ENCODE measurements around the gene TGFBR3.

The TGFBR3 gene

DNA sequence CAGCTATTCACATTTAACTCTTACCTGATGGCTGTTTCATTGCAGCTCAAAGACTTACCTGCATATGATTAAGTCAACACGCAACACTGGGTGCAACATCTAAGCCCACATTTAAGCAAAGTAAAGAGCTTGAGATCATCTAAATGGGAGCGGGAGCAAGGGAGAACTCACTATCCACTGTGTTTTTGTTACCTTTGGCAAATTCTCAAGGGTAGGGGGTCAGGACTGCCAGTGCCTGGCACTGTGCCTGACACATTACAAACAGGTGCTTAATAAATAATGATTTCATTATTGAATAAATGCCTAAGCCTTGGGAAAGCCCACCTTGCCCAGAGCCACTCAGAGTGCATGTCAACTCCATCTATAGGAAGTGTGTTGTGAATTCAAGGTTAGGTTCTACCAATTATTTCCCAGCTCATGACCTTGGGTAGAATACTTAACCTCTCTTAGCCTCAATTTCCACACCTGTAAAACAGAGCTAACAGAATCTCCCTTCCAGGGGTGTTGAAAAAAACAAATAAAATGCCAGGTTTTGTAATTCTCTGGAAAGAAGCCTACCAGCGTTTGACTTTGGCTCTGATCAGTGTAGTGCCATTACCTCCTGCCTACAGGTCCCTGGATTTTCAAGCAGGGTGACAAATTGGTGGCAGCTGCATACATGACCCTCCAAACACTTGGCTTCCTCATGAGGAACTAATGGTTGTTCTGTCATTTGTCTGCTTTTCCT lies 109.7 kb downstream of the TGFBR3 start:
- TF ChIP-seq, protein P1, sequence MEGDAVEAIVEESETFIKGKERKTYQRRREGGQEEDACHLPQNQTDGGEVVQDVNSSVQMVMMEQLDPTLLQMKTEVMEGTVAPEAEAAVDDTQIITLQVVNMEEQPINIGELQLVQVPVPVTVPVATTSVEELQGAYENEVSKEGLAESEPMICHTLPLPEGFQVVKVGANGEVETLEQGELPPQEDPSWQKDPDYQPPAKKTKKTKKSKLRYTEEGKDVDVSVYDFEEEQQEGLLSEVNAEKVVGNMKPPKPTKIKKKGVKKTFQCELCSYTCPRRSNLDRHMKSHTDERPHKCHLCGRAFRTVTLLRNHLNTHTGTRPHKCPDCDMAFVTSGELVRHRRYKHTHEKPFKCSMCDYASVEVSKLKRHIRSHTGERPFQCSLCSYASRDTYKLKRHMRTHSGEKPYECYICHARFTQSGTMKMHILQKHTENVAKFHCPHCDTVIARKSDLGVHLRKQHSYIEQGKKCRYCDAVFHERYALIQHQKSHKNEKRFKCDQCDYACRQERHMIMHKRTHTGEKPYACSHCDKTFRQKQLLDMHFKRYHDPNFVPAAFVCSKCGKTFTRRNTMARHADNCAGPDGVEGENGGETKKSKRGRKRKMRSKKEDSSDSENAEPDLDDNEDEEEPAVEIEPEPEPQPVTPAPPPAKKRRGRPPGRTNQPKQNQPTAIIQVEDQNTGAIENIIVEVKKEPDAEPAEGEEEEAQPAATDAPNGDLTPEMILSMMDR (IDR thresholded peaks at IDR 0.05; ENCODE audit: poor library complexity, severe bottlenecking), result no peak
- Histone ChIP-seq H3K9me3 (ENCODE audit: severe bottlenecking) (no peaks in the 10 kb centered on the region), H3K4me1 (ENCODE audit: insufficient read depth, poor library complexity, severe bottlenecking) (peaks cover 2% of the 10 kb centered on the region), H3K36me3 (ENCODE audit: low read depth) (no peaks in the 10 kb centered on the region), H3K27me3 (ENCODE audit: insufficient read depth, poor library complexity, severe bottlenecking) (no peaks in the 10 kb centered on the region), H3K4me3 (ENCODE audit: severe bottlenecking) (no peak overlapping the region), H3K27ac (ENCODE audit: poor library complexity, severe bottlenecking) (no peak overlapping the region)
- no peak for ATAC-seq (ENCODE audit: low read depth)
- no peak for DNase-seq (ENCODE audit: low spot score)

DNA sequence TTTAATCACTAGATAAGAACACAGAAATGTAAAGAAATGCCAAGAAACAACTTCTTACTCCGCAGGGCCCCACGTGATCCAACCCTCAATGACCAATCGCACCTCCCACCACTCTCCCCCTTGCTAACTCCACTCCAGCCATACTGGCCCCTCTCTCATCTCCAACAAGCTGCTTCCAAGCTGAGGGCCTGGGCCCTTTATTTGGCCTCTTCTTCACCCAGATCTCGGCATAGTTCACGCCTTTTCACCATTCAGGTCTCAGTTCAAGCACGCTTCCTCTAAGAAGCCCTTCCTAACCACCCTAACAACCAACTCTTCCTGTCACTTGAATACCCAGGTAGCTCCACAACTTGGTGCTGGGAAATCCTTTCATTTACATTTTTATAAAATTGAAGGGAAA lies 110.7 kb downstream of the TGFBR3 start:
- Histone ChIP-seq H3K4me1 (ENCODE audit: insufficient read depth, poor library complexity, severe bottlenecking) (no peaks in the 10 kb centered on the region), H3K27me3 (ENCODE audit: insufficient read depth, poor library complexity, severe bottlenecking) (no peaks in the 10 kb centered on the region), H3K27ac (ENCODE audit: poor library complexity, severe bottlenecking) (no peak overlapping the region), H3K4me3 (ENCODE audit: severe bottlenecking) (no peak overlapping the region), H3K9me3 (ENCODE audit: severe bottlenecking) (no peaks in the 10 kb centered on the region), H3K36me3 (ENCODE audit: low read depth) (no peaks in the 10 kb centered on the region)
- ATAC-seq (ENCODE audit: low read depth), result no peak
- DNase-seq (ENCODE audit: low spot score), result no peak
- TF ChIP-seq, protein P1 (IDR thresholded peaks at IDR 0.05; ENCODE audit: poor library complexity, severe bottlenecking), result no peak

DNA sequence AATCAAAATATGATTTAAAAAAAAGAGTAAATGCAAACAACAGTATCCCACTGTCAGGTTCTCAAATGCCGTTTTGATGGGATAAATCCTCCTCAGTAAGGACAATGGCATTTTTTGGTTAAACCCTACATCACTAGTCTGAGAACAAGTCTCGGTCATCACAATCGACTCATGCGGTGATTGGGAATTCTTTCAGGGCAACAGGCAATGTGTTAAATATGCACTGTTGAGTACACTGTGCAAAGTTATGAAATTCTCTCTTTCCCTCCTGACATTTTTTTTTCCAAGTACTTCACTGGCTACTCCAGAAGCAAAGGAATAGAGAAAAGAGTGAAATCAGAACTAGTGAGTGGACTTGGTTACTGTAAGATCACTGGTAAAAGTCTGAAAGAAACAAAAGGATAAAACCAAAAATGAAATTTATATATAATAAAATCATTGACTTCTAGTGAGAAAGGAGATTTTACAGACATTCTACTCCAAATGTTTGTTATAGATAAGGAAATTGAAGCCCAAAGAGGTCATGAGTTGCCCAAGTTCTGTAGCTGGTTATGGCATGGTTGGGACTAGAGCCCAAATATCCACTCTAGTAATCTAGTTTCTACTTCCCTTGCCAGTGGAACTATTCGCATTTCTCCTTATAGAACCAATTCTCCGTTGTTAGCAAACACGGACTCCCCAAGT lies 111.3 kb downstream of the TGFBR3 start:
- no peaks in the 10 kb centered on the region for H3K36me3 ChIP-seq (ENCODE audit: low read depth)
- no peaks in the 10 kb centered on the region for H3K9me3 ChIP-seq (ENCODE audit: severe bottlenecking)
- H3K27me3 ChIP-seq (ENCODE audit: insufficient read depth, poor library complexity, severe bottlenecking), result no peaks in the 10 kb centered on the region
- no peak overlapping the region for H3K4me3 ChIP-seq (ENCODE audit: severe bottlenecking)
- H3K27ac ChIP-seq (ENCODE audit: poor library complexity, severe bottlenecking), result no peak overlapping the region
- TF ChIP-seq, protein P1 (IDR thresholded peaks at IDR 0.05; ENCODE audit: poor library complexity, severe bottlenecking), result no peak
- no peak for DNase-seq (ENCODE audit: low spot score)
- H3K4me1 ChIP-seq (ENCODE audit: insufficient read depth, poor library complexity, severe bottlenecking), result no peaks in the 10 kb centered on the region
- ATAC-seq (ENCODE audit: low read depth), result no peak

DNA sequence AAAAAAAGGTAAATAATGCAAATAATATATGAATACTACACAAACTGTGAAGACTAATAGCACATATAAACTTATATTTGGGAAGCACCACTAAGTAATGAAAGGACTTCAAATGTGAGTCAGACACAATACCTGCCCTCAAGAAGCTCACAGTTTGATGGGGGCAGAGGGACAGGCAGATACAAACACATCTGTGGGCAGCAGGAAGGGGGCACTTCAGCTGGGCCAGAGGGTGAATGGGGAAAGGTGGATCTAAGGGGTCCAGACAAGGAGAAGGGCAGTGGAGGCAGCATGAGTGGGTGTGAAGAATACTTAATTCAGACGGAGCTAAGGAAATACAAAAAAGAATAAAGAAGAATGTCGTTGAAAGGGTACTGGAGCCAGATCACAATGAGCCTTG lies 114.2 kb downstream of the TGFBR3 start:
- no peak for ATAC-seq (ENCODE audit: low read depth)
- TF ChIP-seq, protein P1 (IDR thresholded peaks at IDR 0.05; ENCODE audit: poor library complexity, severe bottlenecking), result no peak
- Histone ChIP-seq H3K36me3 (ENCODE audit: low read depth) (no peaks in the 10 kb centered on the region), H3K27me3 (ENCODE audit: insufficient read depth, poor library complexity, severe bottlenecking) (no peaks in the 10 kb centered on the region), H3K4me3 (ENCODE audit: severe bottlenecking) (no peak overlapping the region), H3K9me3 (ENCODE audit: severe bottlenecking) (no peaks in the 10 kb centered on the region), H3K27ac (ENCODE audit: poor library complexity, severe bottlenecking) (no peak overlapping the region), H3K4me1 (ENCODE audit: insufficient read depth, poor library complexity, severe bottlenecking) (no peaks in the 10 kb centered on the region)
- DNase-seq (ENCODE audit: low spot score), result no peak
